GM10266 (cell line): Measurements from ENCODE around the gene B3GALT4.

Experiments
- DNase-seq: peaks from one replicate; pipeline ENCODE4 v3.0.0; 2012; ENCODE audit errors: extremely low spot score
- CTCF ChIP-seq: IDR thresholded peaks from 2 replicates; pipeline ENCODE4 v1.5.1; 2012; ENCODE audit warnings: mild to moderate bottlenecking, low read depth; ENCODE audit not compliant: control insufficient read depth, insufficient read depth; ENCODE audit errors: missing control alignments

The B3GALT4 gene

GRCh38 chr6:33301877-33302276, 25.0 kb downstream of the B3GALT4 start:
- no peak for DNase-seq
- TF ChIP-seq CTCF = no peak

- no peak for TF ChIP-seq CTCF
- no peak for DNase-seq
Measured at GRCh38 chr6:33304216-33304615, 27.3 kb downstream of the B3GALT4 start.

- no peak for DNase-seq
- TF ChIP-seq CTCF = no peak
Measured at GRCh38 chr6:33305052-33305451, 28.1 kb downstream of the B3GALT4 start.

- no peak for TF ChIP-seq CTCF
- DNase-seq = no peak
Measured at GRCh38 chr6:33306356-33306755, 29.4 kb downstream of the B3GALT4 start.

- peak; percentile 87 for DNase-seq
- no peak for TF ChIP-seq CTCF
Measured at GRCh38 chr6:33312361-33313104, 35.6 kb downstream of the B3GALT4 start.

- peak; percentile 38 for DNase-seq
- no peak for TF ChIP-seq CTCF
Measured at GRCh38 chr6:33313105-33313708, 36.3 kb downstream of the B3GALT4 start.

- DNase-seq = peak; percentile 89
- TF ChIP-seq CTCF = no peak
Measured at GRCh38 chr6:33313709-33314514, 37.0 kb downstream of the B3GALT4 start, which contains the start of gene TAPBP. TSS of gene TAPBP (minus strand) at chr6:33314078. CDS start at chr6:33314041, 37 bp downstream.
